ENCODE data around the gene SMCO3. TPM values are rescaled to one million over a fixed set of nuclear protein-coding genes. Genes with fewer than 3 reads are reported as not detected.

Gene SMCO3
- total RNA-seq, 1 experiment from 2014 or later: not detected

- CTCF ChIA-PET: interaction anchor here (3.0 kb wide), 1 partner anchor 151 kb away, joined by 24 read pairs; no protein-coding TSS in a partner anchor
- H2AFZ ChIP-seq (ENCODE audit: low read depth, low read length, poor library complexity, severe bottlenecking): no peak overlapping the region
- no peaks in the 10 kb centered on the region for H3K27me3 ChIP-seq (ENCODE audit: insufficient read depth, low read length)
- DNase-seq (ENCODE audit: low read depth, low spot score) (no peak), ATAC-seq (no peak)
- POLR2A ChIA-PET: no interaction called here
- H3K4me2 ChIP-seq (ENCODE audit: low read length): no peak overlapping the region
- no peak overlapping the region for H3K27ac ChIP-seq (ENCODE audit: low read depth, low read length)
- intact Hi-C loops (cut with micrococcal nuclease): loop anchor here (2.0 to 10.0 kb wide), 3 partner anchors 214 to 680 kb away; partner anchors contain the start of gene RERG
- H3K9me2 ChIP-seq (ENCODE audit: insufficient read depth): no peaks in the 10 kb centered on the region
- no peak for TF ChIP-seq JUND (IDR thresholded peaks at IDR 0.05)
- no peak for TF ChIP-seq SP1 (IDR thresholded peaks at IDR 0.05; ENCODE audit: low read depth)
- TF ChIP-seq POLR2AphosphoS5 (IDR thresholded peaks at IDR 0.05; ENCODE audit: low read depth, low read length): no peak
- TF ChIP-seq ZNF274 (IDR thresholded peaks at IDR 0.05; ENCODE audit: low read depth, low read length): no peak
- no peak for TF ChIP-seq CBX3 (IDR thresholded peaks at IDR 0.05; ENCODE audit: low read depth)
- TF ChIP-seq FOSL1 (IDR thresholded peaks at IDR 0.05; ENCODE audit: low read depth): no peak
- TF ChIP-seq CEBPB (IDR thresholded peaks at IDR 0.05; ENCODE audit: low read depth): no peak
- TF ChIP-seq SIN3A (IDR thresholded peaks at IDR 0.05; ENCODE audit: low read depth): no peak
- TF ChIP-seq RAD21 (IDR thresholded peaks at IDR 0.05; ENCODE audit: low read depth): no peak
- TF ChIP-seq EZH2phosphoT487 (IDR thresholded peaks at IDR 0.05; ENCODE audit: borderline replicate concordance): no peak
- no peak for TF ChIP-seq TCF7L2 (IDR thresholded peaks at IDR 0.05; ENCODE audit: borderline replicate concordance, extremely low read depth, insufficient read depth, insufficient read length)
- TF ChIP-seq REST (IDR thresholded peaks at IDR 0.05; ENCODE audit: low read depth): no peak
- TF ChIP-seq POLR2A (IDR thresholded peaks at IDR 0.05; ENCODE audit: borderline replicate concordance, extremely low read depth, insufficient read depth, insufficient read length): no peak
- TF ChIP-seq EZH2 (IDR thresholded peaks at IDR 0.05): no peak
- TF ChIP-seq SRF (IDR thresholded peaks at IDR 0.05; ENCODE audit: low read depth): no peak
- no peak for TF ChIP-seq ELF1 (IDR thresholded peaks at IDR 0.05; ENCODE audit: borderline replicate concordance, low read depth)
- no peak for TF ChIP-seq MAX (IDR thresholded peaks at IDR 0.05)
- H3K4me1 ChIP-seq (ENCODE audit: control insufficient read depth in 1 of 2, insufficient read depth in 2 of 2, low read length in 2 of 2): peaks cover 0 to 10% of the 10 kb centered on the region in 2 experiments; a peak in 2 of 4 replicates
- RAD21 ChIA-PET (ENCODE audit: low non-redundant PET in 1 of 2, low total read pairs in 2 of 2, uncharacterized antibody in 2 of 2, unreplicated experiment in 2 of 2): no interaction called here
- H3K36me3 ChIP-seq (ENCODE audit: control insufficient read depth in 1 of 2, insufficient read depth in 2 of 2, low read length in 2 of 2): no peaks in the 10 kb centered on the region
- no peaks in the 10 kb centered on the region for H4K20me1 ChIP-seq (ENCODE audit: insufficient read depth)
- H3K9ac ChIP-seq (ENCODE audit: low read length): no peak overlapping the region
- no peaks in the 10 kb centered on the region for H3K9me3 ChIP-seq (ENCODE audit: control insufficient read depth in 1 of 2, insufficient read depth in 1 of 2, low read depth in 1 of 2, low read length in 2 of 2)
- no TSS peak for BruUV-seq (replicated peaks)
- no peak overlapping the region for H3K4me3 ChIP-seq (replicated peaks in 1 of 2; ENCODE audit: low read depth in 1 of 2, low read length in 2 of 2)
- H3K79me2 ChIP-seq (ENCODE audit: insufficient read depth, low read length): no peaks in the 10 kb centered on the region
Measured at GRCh38 chr12:14844401-14844800, 30.4 kb upstream of the SMCO3 start.
